Stimulated activated CD8-positive, alpha-beta memory T cell treated with anti-CD3 and anti-CD28 coated beads, Interleukin-2, amount 100 ng/mL, for 1 hour (primary cell): ENCODE measurements around the gene PDK1.
A peak's percentile ranks its signal among the peaks of the same experiment; 100 is the strongest.
"Not testable (repeated sequence)": the region's sequence is repeated elsewhere in the genome, so short reads cannot be mapped to it uniquely, and the experiment has no call there.

ENCODE experiments used
- DNase-seq, 2 donors: peaks; one replicate each; pipeline ENCODE4 v3.0.0-alpha.2; 2020; ENCODE audit warnings: low read depth in 2 of 2

The PDK1 gene

GRCh38 chr2:172552547-172553291 lies 3.2 kb upstream of the PDK1 start:
- no peak for DNase-seq

GRCh38 chr2:172554352-172555271 lies 1.3 kb upstream of the PDK1 start:
- no peak for DNase-seq

- no peak for DNase-seq
Measured at GRCh38 chr2:172555272-172555521, 693 bp upstream of the PDK1 start.

GRCh38 chr2:172556284-172557033 lies 569 bp downstream of the PDK1 start:
- peak; percentile 24 to 33 for DNase-seq

- DNase-seq: no peak
Measured at GRCh38 chr2:172558372-172558771, 2.5 kb downstream of the PDK1 start.

GRCh38 chr2:172560721-172561120 lies 4.8 kb downstream of the PDK1 start:
- no peak for DNase-seq

GRCh38 chr2:172561270-172561669 lies 5.4 kb downstream of the PDK1 start:
- no peak for DNase-seq

- DNase-seq: no peak
Measured at GRCh38 chr2:172562298-172562697, 6.4 kb downstream of the PDK1 start.

- no peak for DNase-seq
Measured at GRCh38 chr2:172564376-172564775, 8.5 kb downstream of the PDK1 start.

- DNase-seq: no peak
Measured at GRCh38 chr2:172571245-172571644, 15.4 kb downstream of the PDK1 start.

GRCh38 chr2:172572981-172573380 lies 17.1 kb downstream of the PDK1 start:
- DNase-seq: no peak

GRCh38 chr2:172574965-172575364 lies 19.1 kb downstream of the PDK1 start:
- no peak for DNase-seq

GRCh38 chr2:172578054-172578453 lies 22.2 kb downstream of the PDK1 start:
- DNase-seq: no peak

- no peak for DNase-seq
Measured at GRCh38 chr2:172578860-172579512, 23.1 kb downstream of the PDK1 start.

- no peak for DNase-seq
Measured at GRCh38 chr2:172580544-172580943, 24.7 kb downstream of the PDK1 start.

- DNase-seq: no peak
Measured at GRCh38 chr2:172582656-172583055, 26.8 kb downstream of the PDK1 start.

- no peak for DNase-seq
Measured at GRCh38 chr2:172586245-172586891, 30.5 kb downstream of the PDK1 start.

GRCh38 chr2:172587231-172587630 lies 31.3 kb downstream of the PDK1 start:
- not testable (repeated sequence) for DNase-seq

- DNase-seq: no peak
Measured at GRCh38 chr2:172588931-172589330, 33.0 kb downstream of the PDK1 start.

- DNase-seq: not testable (repeated sequence)
Measured at GRCh38 chr2:172591386-172591785, 35.5 kb downstream of the PDK1 start.

- DNase-seq: not testable (repeated sequence)
Measured at GRCh38 chr2:172592190-172592589, 36.3 kb downstream of the PDK1 start.
